ENCODE data around the gene PKP4. TPM values are rescaled to one million over a fixed set of nuclear protein-coding genes. Genes with fewer than 3 reads are reported as not detected.

Gene PKP4
- total RNA-seq, 5 donors from 2014 or later (not counting 1 experiment from before 2014, with no cell fraction given), result 17.3 to 23.1 (median 20.3) TPM

DNA sequence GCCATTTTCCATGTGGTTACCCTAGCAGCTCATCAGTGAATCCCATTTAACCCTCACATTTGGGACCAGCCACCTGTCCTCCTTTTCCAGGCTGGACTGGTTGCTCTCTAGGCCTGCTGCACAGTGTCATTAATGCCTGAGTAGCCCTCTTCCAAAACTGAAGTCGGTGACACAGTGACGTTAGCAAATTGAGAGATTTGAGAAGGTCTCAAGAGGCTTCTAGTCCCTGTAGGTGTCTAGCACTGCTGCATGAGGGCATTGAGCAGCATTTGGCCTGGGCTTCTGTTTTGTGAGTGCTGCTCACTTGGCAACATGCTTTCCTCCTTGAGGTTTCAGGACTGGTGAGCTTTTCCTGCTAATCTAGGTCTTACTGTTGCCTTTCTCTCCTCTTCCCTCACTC is 36.7 kb downstream of the PKP4 start:
- no peaks in the 10 kb centered on the region for H3K27me3 ChIP-seq (replicated peaks in 1 of 2; ENCODE audit: control insufficient read depth in 2 of 2, extremely low read depth in 1 of 2, insufficient read depth in 2 of 2, low read length in 1 of 2)
- H3K4me3 Mint-ChIP-seq, result no peak overlapping the region
- no peak overlapping the region for H3K4me3 ChIP-seq (ENCODE audit: control insufficient read depth in 1 of 2, extremely low read depth in 1 of 2, low read length in 1 of 2)
- WGBS (ENCODE audit: insufficient coverage), result 50% methylated on average over 2 of the region's 2 CpGs
- no peaks in the 10 kb centered on the region for H3K4me1 ChIP-seq (ENCODE audit: control insufficient read depth in 1 of 2, extremely low read depth in 1 of 2, insufficient read depth in 2 of 2, low read length in 2 of 2)
- H3K36me3 ChIP-seq (ENCODE audit: control insufficient read depth in 2 of 2, extremely low read depth in 1 of 2, insufficient read depth in 1 of 2, low read length in 1 of 2), result no peaks in the 10 kb centered on the region
- H3K9me3 ChIP-seq, result no peaks in the 10 kb centered on the region
- DNase-seq (no peak), ATAC-seq (replicated peaks in 1 of 4) (no peak)
- ChIA-PET CTCF (interaction anchor here in 1 of 2 donors (0.7 kb wide), 1 partner anchor 741 kb away, joined by 3 read pairs; no protein-coding TSS in a partner anchor), POLR2A (no interaction called here)
- no peak overlapping the region for H3K27ac ChIP-seq (ENCODE audit: low read length)
- peaks cover 0 to 6% (median 0%) of the 10 kb centered on the region in 3 donors for H3K4me1 Mint-ChIP-seq
- H3K9me3 Mint-ChIP-seq, result no peaks in the 10 kb centered on the region
- H3K36me3 Mint-ChIP-seq, result peaks cover 10% of the 10 kb centered on the region
- H3K27ac Mint-ChIP-seq, result no peak overlapping the region
- no peaks in the 10 kb centered on the region for H3K27me3 Mint-ChIP-seq

DNA sequence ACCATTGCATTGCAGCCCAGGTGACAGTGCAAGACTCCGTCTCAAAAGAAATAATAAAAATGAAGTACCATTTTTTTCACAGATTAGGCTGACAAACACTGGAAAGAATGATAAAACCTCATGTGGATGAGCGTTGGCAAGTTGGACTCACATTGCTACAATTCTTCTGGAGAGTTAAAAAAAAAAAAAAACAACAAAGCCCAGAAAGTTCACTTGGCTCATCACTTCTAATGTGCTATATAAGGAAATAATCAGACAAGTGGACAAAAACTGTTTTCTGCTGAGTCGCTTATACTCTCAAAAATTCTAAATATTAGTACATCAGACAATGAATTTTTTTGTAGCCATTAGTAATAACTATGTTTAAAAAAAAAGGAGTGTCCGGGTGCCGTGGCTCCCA is 38.4 kb downstream of the PKP4 start:
- no peaks in the 10 kb centered on the region for H3K27me3 ChIP-seq (replicated peaks in 1 of 2; ENCODE audit: control insufficient read depth in 2 of 2, extremely low read depth in 1 of 2, insufficient read depth in 2 of 2, low read length in 1 of 2)
- CTCF ChIA-PET, result interaction anchor here in 1 of 2 donors (0.6 kb wide), 1 partner anchor 776 kb away, joined by 3 read pairs; no protein-coding TSS in a partner anchor
- peaks cover 0 to 6% (median 0%) of the 10 kb centered on the region in 3 donors for H3K4me1 Mint-ChIP-seq
- WGBS (ENCODE audit: insufficient coverage), result 100% methylated on average over 1 of the region's 5 CpGs
- H3K4me3 ChIP-seq (ENCODE audit: control insufficient read depth in 1 of 2, extremely low read depth in 1 of 2, low read length in 1 of 2), result no peak overlapping the region
- H3K36me3 Mint-ChIP-seq, result peaks cover 19% of the 10 kb centered on the region
- H3K27ac ChIP-seq (ENCODE audit: low read length), result no peak overlapping the region
- no peaks in the 10 kb centered on the region for H3K36me3 ChIP-seq (ENCODE audit: control insufficient read depth in 2 of 2, extremely low read depth in 1 of 2, insufficient read depth in 1 of 2, low read length in 1 of 2)
- ATAC-seq (replicated peaks in 1 of 4), result no peak
- no peak overlapping the region for H3K27ac Mint-ChIP-seq
- H3K4me3 Mint-ChIP-seq, result no peak overlapping the region
- DNase-seq, result no peak
- H3K27me3 Mint-ChIP-seq, result no peaks in the 10 kb centered on the region
- no peaks in the 10 kb centered on the region for H3K4me1 ChIP-seq (ENCODE audit: control insufficient read depth in 1 of 2, extremely low read depth in 1 of 2, insufficient read depth in 2 of 2, low read length in 2 of 2)
- no peaks in the 10 kb centered on the region for H3K9me3 Mint-ChIP-seq
- H3K9me3 ChIP-seq, result no peaks in the 10 kb centered on the region
- POLR2A ChIA-PET, result no interaction called here

DNA sequence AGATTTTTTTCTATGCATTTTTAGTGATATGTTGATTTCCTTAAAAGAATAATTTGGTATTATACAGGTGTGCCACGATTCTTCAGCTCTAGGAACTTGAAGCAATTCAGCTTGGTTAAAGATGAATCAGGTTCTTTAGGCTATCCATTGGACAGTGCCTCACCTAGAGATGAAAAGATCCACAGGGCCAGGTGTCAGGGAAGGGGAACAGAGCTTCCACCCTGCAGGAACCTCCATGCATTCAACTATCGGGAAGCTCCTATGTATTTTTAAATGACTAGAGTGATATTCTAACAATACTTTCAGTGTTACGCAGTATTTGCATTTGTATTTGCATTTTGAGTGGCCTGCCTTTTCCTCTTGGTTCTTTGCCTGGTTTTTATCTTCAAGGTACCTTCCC is 40.2 kb downstream of the PKP4 start:
- WGBS (ENCODE audit: insufficient coverage), result no CpG with 5 or more reads among the region's 3 CpGs
- no peak overlapping the region for H3K27ac Mint-ChIP-seq
- Histone ChIP-seq H3K27ac (ENCODE audit: low read length) (no peak overlapping the region), H3K36me3 (ENCODE audit: control insufficient read depth in 2 of 2, extremely low read depth in 1 of 2, insufficient read depth in 1 of 2, low read length in 1 of 2) (no peaks in the 10 kb centered on the region), H3K4me1 (ENCODE audit: control insufficient read depth in 1 of 2, extremely low read depth in 1 of 2, insufficient read depth in 2 of 2, low read length in 2 of 2) (no peaks in the 10 kb centered on the region), H3K9me3 (no peaks in the 10 kb centered on the region), H3K27me3 (replicated peaks in 1 of 2; ENCODE audit: control insufficient read depth in 2 of 2, extremely low read depth in 1 of 2, insufficient read depth in 2 of 2, low read length in 1 of 2) (no peaks in the 10 kb centered on the region), H3K4me3 (ENCODE audit: control insufficient read depth in 1 of 2, extremely low read depth in 1 of 2, low read length in 1 of 2) (no peak overlapping the region)
- peaks cover 24% of the 10 kb centered on the region for H3K36me3 Mint-ChIP-seq
- ChIA-PET POLR2A (no interaction called here), CTCF (no interaction called here)
- DNase-seq (no peak), ATAC-seq (replicated peaks in 1 of 4) (no peak)
- peaks cover 0 to 6% (median 5%) of the 10 kb centered on the region in 3 donors for H3K4me1 Mint-ChIP-seq
- no peaks in the 10 kb centered on the region for H3K9me3 Mint-ChIP-seq
- H3K4me3 Mint-ChIP-seq, result no peak overlapping the region
- no peaks in the 10 kb centered on the region for H3K27me3 Mint-ChIP-seq

DNA sequence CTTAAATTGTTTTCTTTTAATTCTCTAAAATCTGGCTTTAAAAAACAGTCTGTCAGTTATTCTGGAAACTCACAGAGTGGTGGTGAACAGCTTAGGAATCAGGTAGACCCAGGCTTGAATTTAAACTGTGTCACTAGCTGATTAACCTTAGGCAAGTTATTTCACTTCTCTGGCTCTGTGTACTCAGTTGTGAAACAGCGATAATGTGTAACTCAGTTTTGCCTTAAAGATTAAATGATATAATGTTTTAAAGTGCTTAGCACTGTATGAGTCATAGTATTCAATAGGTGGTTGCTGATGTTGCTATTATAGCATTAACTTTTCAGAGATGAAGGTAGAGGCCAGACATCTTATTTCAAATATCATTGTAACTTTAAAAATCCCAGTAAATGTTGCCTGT is 40.7 kb downstream of the PKP4 start:
- Histone ChIP-seq H3K4me3 (ENCODE audit: control insufficient read depth in 1 of 2, extremely low read depth in 1 of 2, low read length in 1 of 2) (no peak overlapping the region), H3K4me1 (ENCODE audit: control insufficient read depth in 1 of 2, extremely low read depth in 1 of 2, insufficient read depth in 2 of 2, low read length in 2 of 2) (no peaks in the 10 kb centered on the region), H3K9me3 (no peaks in the 10 kb centered on the region), H3K36me3 (ENCODE audit: control insufficient read depth in 2 of 2, extremely low read depth in 1 of 2, insufficient read depth in 1 of 2, low read length in 1 of 2) (no peaks in the 10 kb centered on the region), H3K27me3 (replicated peaks in 1 of 2; ENCODE audit: control insufficient read depth in 2 of 2, extremely low read depth in 1 of 2, insufficient read depth in 2 of 2, low read length in 1 of 2) (no peaks in the 10 kb centered on the region), H3K27ac (ENCODE audit: low read length) (no peak overlapping the region)
- ChIA-PET POLR2A (no interaction called here), CTCF (interaction anchor here in 1 of 2 donors (0.6 kb wide), 1 partner anchor 21 kb away, joined by 3 read pairs; no protein-coding TSS in a partner anchor)
- Mint-ChIP-seq H3K9me3 (no peaks in the 10 kb centered on the region), H3K4me3 (no peak overlapping the region), H3K27ac (no peak overlapping the region), H3K36me3 (peaks cover 22% of the 10 kb centered on the region), H3K4me1 (peaks cover 0 to 6% (median 5%) of the 10 kb centered on the region in 3 donors), H3K27me3 (no peaks in the 10 kb centered on the region)
- ATAC-seq (replicated peaks in 1 of 4) (no peak), DNase-seq (no peak)
- no CpG with 5 or more reads among the region's 1 CpG for WGBS (ENCODE audit: insufficient coverage)

- CTCF ChIA-PET, result interaction anchor here (0.6 to 0.7 kb wide), 2 partner anchors 11 to 20 kb away, joined by 3 to 5 read pairs; no protein-coding TSS in a partner anchor
- DNase-seq (no peak), ATAC-seq (replicated peaks in 1 of 4) (no peak)
- Histone ChIP-seq H3K9me3 (no peaks in the 10 kb centered on the region), H3K4me3 (ENCODE audit: control insufficient read depth in 1 of 2, extremely low read depth in 1 of 2, low read length in 1 of 2) (no peak overlapping the region), H3K27me3 (replicated peaks in 1 of 2; ENCODE audit: control insufficient read depth in 2 of 2, extremely low read depth in 1 of 2, insufficient read depth in 2 of 2, low read length in 1 of 2) (no peaks in the 10 kb centered on the region), H3K27ac (ENCODE audit: low read length) (no peak overlapping the region), H3K36me3 (ENCODE audit: control insufficient read depth in 2 of 2, extremely low read depth in 1 of 2, insufficient read depth in 1 of 2, low read length in 1 of 2) (no peaks in the 10 kb centered on the region), H3K4me1 (ENCODE audit: control insufficient read depth in 1 of 2, extremely low read depth in 1 of 2, insufficient read depth in 2 of 2, low read length in 2 of 2) (no peaks in the 10 kb centered on the region)
- Mint-ChIP-seq H3K9me3 (no peaks in the 10 kb centered on the region), H3K27ac (no peak overlapping the region), H3K4me3 (no peak overlapping the region), H3K27me3 (no peaks in the 10 kb centered on the region), H3K4me1 (peaks cover 0 to 6% (median 5%) of the 10 kb centered on the region in 3 donors), H3K36me3 (peaks cover 21% of the 10 kb centered on the region)
- POLR2A ChIA-PET, result no interaction called here
Observed at GRCh38 chr2:158498043-158498748, 41.4 kb downstream of the PKP4 start.

GRCh38 chr2:158498749-158499136 is 42.0 kb downstream of the PKP4 start:
- H3K4me1 ChIP-seq (ENCODE audit: control insufficient read depth in 1 of 2, extremely low read depth in 1 of 2, insufficient read depth in 2 of 2, low read length in 2 of 2), result no peaks in the 10 kb centered on the region
- Mint-ChIP-seq H3K9me3 (no peaks in the 10 kb centered on the region), H3K4me1 (peaks cover 0 to 6% (median 5%) of the 10 kb centered on the region in 3 donors), H3K27me3 (no peaks in the 10 kb centered on the region), H3K4me3 (no peak overlapping the region), H3K27ac (no peak overlapping the region), H3K36me3 (peaks cover 21% of the 10 kb centered on the region)
- CTCF ChIA-PET, result interaction anchor here in 1 of 2 donors (0.7 kb wide), 1 partner anchor 10 kb away, joined by 5 read pairs; no protein-coding TSS in a partner anchor
- no peak overlapping the region for H3K4me3 ChIP-seq (ENCODE audit: control insufficient read depth in 1 of 2, extremely low read depth in 1 of 2, low read length in 1 of 2)
- WGBS (ENCODE audit: insufficient coverage), result no CpG with 5 or more reads among the region's 3 CpGs
- H3K27ac ChIP-seq (ENCODE audit: low read length), result no peak overlapping the region
- H3K36me3 ChIP-seq (ENCODE audit: control insufficient read depth in 2 of 2, extremely low read depth in 1 of 2, insufficient read depth in 1 of 2, low read length in 1 of 2), result no peaks in the 10 kb centered on the region
- H3K9me3 ChIP-seq, result no peaks in the 10 kb centered on the region
- POLR2A ChIA-PET, result no interaction called here
- H3K27me3 ChIP-seq (replicated peaks in 1 of 2; ENCODE audit: control insufficient read depth in 2 of 2, extremely low read depth in 1 of 2, insufficient read depth in 2 of 2, low read length in 1 of 2), result no peaks in the 10 kb centered on the region
- ATAC-seq (replicated peaks in 1 of 4) (no peak), DNase-seq (no peak)

All from T-cell (primary cell).